GM12873 (cell line): ENCODE measurements around the gene IGF2.

Experiments used
- TF ChIP-seq, protein P1 (sequence below): IDR thresholded peaks from 2 replicates; pipeline ENCODE4 v1.5.1; 2012; ENCODE audit warnings: low read depth, mild to moderate bottlenecking, moderate library complexity, low read length, control low read depth; ENCODE audit not compliant: insufficient read depth; ENCODE audit errors: missing control alignments

IGF2 gene

DNA sequence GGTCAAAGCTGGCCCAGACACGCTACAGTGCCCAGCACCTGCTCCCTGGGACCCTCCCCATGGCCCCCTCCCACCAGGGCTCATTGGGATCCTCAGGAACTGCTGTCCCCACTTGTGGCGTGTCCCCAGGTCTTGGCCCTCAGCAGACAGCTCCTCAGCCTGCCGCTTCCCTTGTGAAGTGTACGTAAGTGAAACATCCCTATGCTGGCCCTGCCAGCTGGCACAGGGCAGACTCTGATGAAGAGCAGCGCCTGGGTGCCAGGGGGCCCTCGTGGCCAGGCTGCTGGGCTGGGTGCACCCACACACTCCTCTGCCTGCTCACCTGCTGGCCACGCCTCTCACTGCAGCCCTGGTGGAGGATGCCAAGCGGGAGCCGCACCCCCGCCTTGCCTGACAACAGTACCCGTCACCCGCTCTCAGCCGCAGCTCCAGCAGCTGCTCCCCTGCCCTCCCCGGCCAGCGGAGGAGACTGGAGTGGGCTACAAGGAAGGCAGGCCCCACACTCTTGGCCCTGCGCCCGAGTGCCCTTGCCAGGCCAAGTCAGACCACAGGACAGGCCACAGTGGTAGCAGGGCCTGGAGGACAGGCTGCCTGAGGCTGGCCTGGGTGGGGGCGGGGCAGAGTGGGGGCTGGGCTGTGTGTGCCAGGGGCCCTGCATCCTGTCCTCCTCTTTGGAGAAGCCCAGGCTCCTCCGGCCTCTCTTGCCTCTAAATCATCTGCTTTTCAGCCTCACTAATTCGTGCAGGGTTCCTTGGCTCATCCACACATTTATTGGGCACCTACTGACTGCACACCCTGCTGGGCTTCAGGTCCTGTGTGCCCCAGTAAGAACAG, 39.5 kb downstream of the IGF2 start:
- TF ChIP-seq, protein P1, sequence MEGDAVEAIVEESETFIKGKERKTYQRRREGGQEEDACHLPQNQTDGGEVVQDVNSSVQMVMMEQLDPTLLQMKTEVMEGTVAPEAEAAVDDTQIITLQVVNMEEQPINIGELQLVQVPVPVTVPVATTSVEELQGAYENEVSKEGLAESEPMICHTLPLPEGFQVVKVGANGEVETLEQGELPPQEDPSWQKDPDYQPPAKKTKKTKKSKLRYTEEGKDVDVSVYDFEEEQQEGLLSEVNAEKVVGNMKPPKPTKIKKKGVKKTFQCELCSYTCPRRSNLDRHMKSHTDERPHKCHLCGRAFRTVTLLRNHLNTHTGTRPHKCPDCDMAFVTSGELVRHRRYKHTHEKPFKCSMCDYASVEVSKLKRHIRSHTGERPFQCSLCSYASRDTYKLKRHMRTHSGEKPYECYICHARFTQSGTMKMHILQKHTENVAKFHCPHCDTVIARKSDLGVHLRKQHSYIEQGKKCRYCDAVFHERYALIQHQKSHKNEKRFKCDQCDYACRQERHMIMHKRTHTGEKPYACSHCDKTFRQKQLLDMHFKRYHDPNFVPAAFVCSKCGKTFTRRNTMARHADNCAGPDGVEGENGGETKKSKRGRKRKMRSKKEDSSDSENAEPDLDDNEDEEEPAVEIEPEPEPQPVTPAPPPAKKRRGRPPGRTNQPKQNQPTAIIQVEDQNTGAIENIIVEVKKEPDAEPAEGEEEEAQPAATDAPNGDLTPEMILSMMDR = no peak

DNA sequence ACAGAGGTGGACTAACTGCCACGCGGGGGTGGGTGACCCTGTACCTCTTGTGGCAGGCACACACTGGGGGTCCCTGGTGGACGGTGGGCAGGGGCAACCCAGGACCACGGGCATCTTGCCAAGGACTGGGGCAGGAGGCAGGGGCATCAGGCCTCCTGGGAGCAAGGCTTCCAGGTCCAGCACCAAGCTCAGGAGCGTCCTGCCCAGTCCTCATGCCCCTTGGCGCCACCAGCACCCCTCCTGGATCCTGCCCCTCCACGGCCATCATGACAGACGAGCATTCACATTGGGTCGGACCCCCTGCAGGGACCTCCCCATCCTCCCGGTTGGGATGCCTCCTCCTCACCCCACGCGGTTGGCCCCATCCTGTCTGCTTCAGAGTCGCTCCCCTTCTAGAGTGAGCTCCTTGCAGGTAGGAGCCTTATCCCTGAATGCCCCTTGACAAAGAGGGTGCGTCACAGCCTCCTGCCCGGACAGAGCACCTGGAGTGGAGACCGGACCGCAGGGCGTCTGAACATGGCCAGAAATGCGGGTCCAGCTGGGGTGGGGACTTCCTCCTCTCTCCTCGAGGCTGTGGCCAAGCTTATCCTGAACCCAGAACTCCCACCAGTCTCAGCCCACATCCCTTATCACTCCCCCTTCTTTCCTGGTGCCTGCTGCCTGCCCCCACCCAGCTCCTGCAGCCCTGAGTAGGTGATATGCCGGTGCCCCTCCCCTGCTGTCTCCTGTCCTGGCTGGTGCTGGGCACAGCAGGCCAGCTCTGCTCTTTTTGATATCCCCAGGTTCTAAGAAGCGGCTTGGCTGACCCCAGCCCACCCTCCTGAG, 40.3 kb downstream of the IGF2 start:
- TF ChIP-seq, protein P1 = no peak

DNA sequence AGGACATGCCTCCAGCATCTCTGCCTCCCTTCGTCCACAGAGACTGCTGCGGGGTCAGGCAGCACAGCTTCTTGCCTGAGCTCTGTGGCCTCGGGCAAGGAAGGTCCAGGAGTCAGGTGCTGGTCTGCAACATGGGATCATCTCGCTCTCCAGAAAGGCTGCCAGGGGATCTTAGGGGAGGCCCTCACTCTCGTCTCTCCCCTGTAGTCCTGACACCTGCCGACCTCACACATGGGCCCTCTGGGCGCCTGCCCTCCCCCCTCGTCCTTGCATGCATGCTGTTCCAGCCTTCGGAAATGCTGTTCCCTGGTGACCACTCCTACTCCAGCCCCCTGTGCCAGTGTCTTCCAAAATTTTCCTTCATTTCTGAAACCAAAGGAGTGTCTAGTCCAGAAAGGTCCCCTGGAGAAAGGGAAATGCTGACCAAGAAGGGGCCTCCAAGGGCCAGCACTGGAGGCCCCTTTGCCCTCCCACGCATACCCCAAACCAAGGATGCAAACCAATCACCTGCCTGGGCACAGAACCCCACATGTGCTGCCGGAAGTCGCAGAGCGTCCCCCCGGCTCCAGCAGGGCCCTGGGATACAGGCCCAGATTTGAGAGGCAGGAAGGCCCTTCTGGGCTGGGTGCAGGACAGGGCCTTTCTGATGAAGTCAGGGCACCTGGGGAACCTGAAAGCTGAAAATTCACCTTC, 41.0 kb downstream of the IGF2 start:
- TF ChIP-seq, protein P1 = no peak

DNA sequence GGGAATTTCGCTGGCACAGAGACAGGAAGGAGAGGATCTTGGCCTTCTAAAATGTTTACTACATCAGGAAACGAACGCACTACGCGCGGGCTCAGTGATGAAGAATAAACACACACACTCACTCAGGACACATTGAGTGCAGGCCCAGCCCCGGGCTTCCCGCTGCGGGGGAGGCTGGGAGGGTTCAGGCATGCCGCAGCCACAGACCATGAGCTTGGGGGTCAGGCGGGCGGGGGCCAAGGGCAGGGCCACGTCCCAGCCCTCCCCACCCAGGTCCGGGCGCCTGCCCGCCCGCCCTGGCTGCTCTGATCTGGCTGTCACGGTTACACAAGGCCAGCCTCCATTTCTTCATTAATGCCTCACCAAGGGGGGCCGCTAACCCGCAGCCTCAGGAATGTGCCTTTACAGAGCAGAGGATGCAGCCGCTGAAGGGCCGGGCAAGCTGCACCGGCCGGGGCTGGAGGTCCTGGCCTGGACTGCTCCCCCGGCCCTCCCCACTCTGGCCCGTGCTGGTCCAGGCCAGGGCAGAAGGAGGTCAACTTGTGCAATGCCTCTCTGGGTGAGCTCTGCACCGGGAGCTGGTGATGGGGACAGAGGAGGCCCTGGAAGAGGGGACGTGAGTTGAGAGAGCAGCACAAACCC, 41.7 kb downstream of the IGF2 start:
- TF ChIP-seq, protein P1 = no peak

DNA sequence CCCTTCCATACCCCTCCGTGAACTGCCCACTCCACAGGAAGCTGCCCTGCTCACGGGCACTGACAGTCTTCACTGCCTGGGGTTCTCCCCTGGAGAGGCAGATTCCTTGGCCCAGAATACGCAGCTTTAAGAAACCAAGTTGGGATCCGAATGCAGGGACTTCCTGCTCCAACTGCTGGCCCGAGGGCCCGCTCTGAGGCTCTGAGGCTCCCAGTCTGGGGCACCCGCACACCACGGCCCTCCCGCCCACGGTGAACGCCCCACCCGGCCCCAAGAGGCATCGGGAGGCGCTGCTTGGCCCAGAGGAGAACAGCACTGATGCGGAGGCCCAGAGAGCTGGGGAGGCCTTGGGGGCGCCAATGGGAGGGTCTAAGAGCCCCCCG, 42.3 kb downstream of the IGF2 start:
- TF ChIP-seq, protein P1 = no peak

DNA sequence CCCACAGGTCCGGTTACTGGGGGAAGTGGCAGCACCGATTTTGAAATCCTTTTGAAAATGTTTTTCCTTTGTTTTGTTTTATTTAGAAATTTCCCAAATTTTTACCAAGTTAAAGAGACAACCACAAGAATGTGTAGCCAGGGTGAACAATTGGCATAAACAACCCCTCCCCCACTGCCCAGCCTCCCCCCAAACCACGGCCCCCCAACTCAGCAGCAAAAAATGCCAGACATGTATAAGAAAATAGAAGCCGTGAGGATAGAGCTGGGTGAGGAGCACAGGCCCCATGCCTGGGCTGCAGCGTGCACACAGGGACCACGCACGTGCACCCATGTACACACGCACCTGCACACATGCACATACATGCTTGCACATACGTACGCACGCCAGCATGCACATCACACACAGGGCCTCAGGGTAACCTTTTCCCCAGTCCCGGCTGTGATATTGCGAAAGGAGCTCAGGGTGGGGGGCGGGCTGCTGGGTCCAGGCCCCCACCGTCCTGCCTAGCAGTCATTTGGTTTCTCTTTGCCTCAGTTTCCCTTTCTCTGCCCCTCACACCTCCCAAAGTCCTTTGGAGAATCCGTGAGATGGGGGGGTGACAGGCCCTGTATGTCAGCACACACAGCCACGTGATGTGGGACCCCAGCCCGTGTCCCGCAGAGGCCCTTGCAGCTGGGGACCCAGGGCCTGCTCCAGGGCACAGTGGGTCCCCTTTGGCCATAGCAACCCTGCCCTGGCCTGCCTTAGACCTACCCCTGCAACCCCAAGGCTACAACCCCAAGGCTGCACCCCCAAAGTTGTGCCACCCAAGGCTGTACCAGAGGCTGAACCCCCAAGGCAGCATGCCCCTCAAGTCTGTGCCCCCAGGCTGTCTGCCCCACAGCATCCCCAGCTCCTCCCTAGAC, 42.9 kb downstream of the IGF2 start:
- TF ChIP-seq, protein P1 = no peak
